Measurements from ENCODE around the gene RNF222. TPM values are rescaled to one million over a fixed set of nuclear protein-coding genes. Genes with fewer than 3 reads are reported as not detected.
A peak's percentile ranks its signal among the peaks of the same experiment; 100 is the strongest.
"Not testable (repeated sequence)": the region's sequence is repeated elsewhere in the genome, so short reads cannot be mapped to it uniquely, and the experiment has no call there.

The RNF222 gene
- total and polyA plus RNA-seq, 2 experiments from 2014 or later: 0.07 TPM; not detected in 1

GRCh38 chr17:8378117-8378516 is 19.5 kb downstream of the RNF222 start:
- not testable (repeated sequence) for H3K4me3 Mint-ChIP-seq; H2AFZ ChIP-seq; H3K9me2 ChIP-seq (ENCODE audit: insufficient read depth); ATAC-seq; H3K9me3 Mint-ChIP-seq; H3K27me3 ChIP-seq (ENCODE audit: insufficient read depth); H3K4me3 ChIP-seq; DNase-seq (ENCODE audit: low spot score); H3K27ac Mint-ChIP-seq; H3K27me3 Mint-ChIP-seq (ENCODE audit: insufficient read depth, low read depth, poor library complexity)
- Histone ChIP-seq H3K36me3 (ENCODE audit: insufficient read depth) (peaks cover 54% of the 10 kb centered on the region), H3K4me2 (peak overlapping the region; percentile 35; the same call in 1 of the 2 replicates), H3F3A (replicated peaks; ENCODE audit: low read depth) (peaks cover 60% of the 10 kb centered on the region), H3K27ac (ENCODE audit: low read depth) (peak overlapping the region; percentile 99), H4K20me1 (replicated peaks; ENCODE audit: insufficient read depth) (peaks cover 32% of the 10 kb centered on the region), H3K4me1 (ENCODE audit: insufficient read depth) (peaks cover 34% of the 10 kb centered on the region), H3K79me2 (replicated peaks; ENCODE audit: insufficient read depth) (peaks cover 46% of the 10 kb centered on the region)
- peaks cover 39% of the 10 kb centered on the region for H3K4me1 Mint-ChIP-seq
- H3K36me3 Mint-ChIP-seq (ENCODE audit: low read depth): peaks cover 81% of the 10 kb centered on the region

DNA sequence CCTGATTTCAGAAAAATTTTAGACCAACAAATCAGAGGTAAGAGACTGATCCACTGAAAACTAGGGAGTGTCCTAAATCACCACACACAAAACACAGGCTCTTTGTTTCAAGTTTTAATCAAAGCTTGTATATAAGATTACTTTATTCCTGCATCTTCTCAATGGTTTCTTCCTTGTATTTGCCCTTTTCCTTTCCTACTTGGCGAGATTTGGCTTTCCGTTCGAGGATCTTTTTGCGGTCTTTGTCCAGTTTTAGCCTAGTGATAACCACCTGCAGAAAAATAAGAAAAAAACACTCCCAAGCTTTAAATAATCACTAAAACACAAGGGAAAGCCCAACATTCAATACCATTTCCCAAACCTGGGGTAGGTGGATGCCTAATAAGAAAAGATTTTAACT is 20.2 kb downstream of the RNF222 start:
- DNase-seq (ENCODE audit: low spot score): no peak
- ATAC-seq: no peak
- Histone ChIP-seq H3K9me2 (ENCODE audit: insufficient read depth) (no peaks in the 10 kb centered on the region), H2AFZ (no peak overlapping the region), H3K27me3 (ENCODE audit: insufficient read depth) (no peaks in the 10 kb centered on the region), H4K20me1 (replicated peaks; ENCODE audit: insufficient read depth) (peaks cover 32% of the 10 kb centered on the region), H3K79me2 (replicated peaks; ENCODE audit: insufficient read depth) (peaks cover 41% of the 10 kb centered on the region), H3K4me2 (no peak overlapping the region), H3K4me1 (ENCODE audit: insufficient read depth) (peaks cover 34% of the 10 kb centered on the region), H3F3A (replicated peaks; ENCODE audit: low read depth) (peaks cover 58% of the 10 kb centered on the region), H3K36me3 (ENCODE audit: insufficient read depth) (peaks cover 54% of the 10 kb centered on the region), H3K4me3 (peak overlapping the region; percentile 96; the same call in 1 of the 2 replicates), H3K27ac (ENCODE audit: low read depth) (peak overlapping the region; percentile 99)
- Mint-ChIP-seq H3K4me3 (peak overlapping the region; percentile 46; the same call in 2 of the 3 replicates), H3K9me3 (no peaks in the 10 kb centered on the region), H3K27ac (peak overlapping the region; percentile 81), H3K4me1 (peaks cover 39% of the 10 kb centered on the region), H3K36me3 (ENCODE audit: low read depth) (peaks cover 76% of the 10 kb centered on the region), H3K27me3 (ENCODE audit: insufficient read depth, low read depth, poor library complexity) (peaks cover 4% of the 10 kb centered on the region)
- TF ChIP-seq ZNF114 (CRISPR knock-in tag; IDR thresholded peaks at IDR 0.05) (no peak), POLR2AphosphoS5 (IDR thresholded peaks at IDR 0.05; ENCODE audit: low read depth) (no peak), REST (IDR thresholded peaks at IDR 0.05; ENCODE audit: unreplicated experiment) (no peak), STAT1 (IDR thresholded peaks at IDR 0.05; ENCODE audit: unreplicated experiment) (no peak), JUNB (IDR thresholded peaks at IDR 0.05; ENCODE audit: unreplicated experiment) (no peak), ZNF331 (CRISPR knock-in tag; IDR thresholded peaks at IDR 0.05; ENCODE audit: low read depth) (no peak), CREB1 (CRISPR knock-in tag; IDR thresholded peaks at IDR 0.05; ENCODE audit: low read depth) (no peak), CTCF (conservative IDR thresholded peaks at IDR 0.05; ENCODE audit: low read depth in 2 of 2) (no peak), ZNF462 (CRISPR knock-in tag; IDR thresholded peaks at IDR 0.05) (no peak)
- TF ChIP-seq, protein P1, sequence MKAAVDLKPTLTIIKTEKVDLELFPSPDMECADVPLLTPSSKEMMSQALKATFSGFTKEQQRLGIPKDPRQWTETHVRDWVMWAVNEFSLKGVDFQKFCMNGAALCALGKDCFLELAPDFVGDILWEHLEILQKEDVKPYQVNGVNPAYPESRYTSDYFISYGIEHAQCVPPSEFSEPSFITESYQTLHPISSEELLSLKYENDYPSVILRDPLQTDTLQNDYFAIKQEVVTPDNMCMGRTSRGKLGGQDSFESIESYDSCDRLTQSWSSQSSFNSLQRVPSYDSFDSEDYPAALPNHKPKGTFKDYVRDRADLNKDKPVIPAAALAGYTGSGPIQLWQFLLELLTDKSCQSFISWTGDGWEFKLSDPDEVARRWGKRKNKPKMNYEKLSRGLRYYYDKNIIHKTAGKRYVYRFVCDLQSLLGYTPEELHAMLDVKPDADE (IDR thresholded peaks at IDR 0.05): no peak

Measured in GM23338 (cell line).